Neural crest cell (in vitro differentiated cells): ENCODE data around the gene ATG9A. TPM values are rescaled to one million over a fixed set of nuclear protein-coding genes. Genes with fewer than 3 reads are reported as not detected.

Experiments used
- DNase-seq: peaks from one replicate; pipeline ENCODE4 v3.0.0; 2021; ENCODE audit warnings: low read depth, mixed read lengths, low spot score
- H3K27ac Mint-ChIP-seq: one replicate; pipeline ENCODE4 v1.8.0; 2021; ENCODE audit warnings: mild to moderate bottlenecking, mixed read lengths; ENCODE audit not compliant: unreplicated experiment
- H3K27me3 Mint-ChIP-seq: 2 replicates; pipeline ENCODE4 v1.8.0; 2021; ENCODE audit warnings: low read depth, mild to moderate bottlenecking, mixed read lengths
- H3K36me3 Mint-ChIP-seq: 2 replicates; pipeline ENCODE4 v1.8.0; 2021; ENCODE audit warnings: low read depth, mild to moderate bottlenecking, mixed read lengths
- H3K4me1 Mint-ChIP-seq: 2 replicates; pipeline ENCODE4 v1.8.0; 2021; ENCODE audit warnings: mixed read lengths
- H3K4me3 Mint-ChIP-seq: one replicate; pipeline ENCODE4 v1.8.0; 2021; ENCODE audit warnings: mild to moderate bottlenecking, mixed read lengths
- H3K9me3 Mint-ChIP-seq: 2 replicates; pipeline ENCODE4 v1.8.0; 2021; ENCODE audit warnings: mixed read lengths
- total RNA-seq: library from RNA; stranded (reverse); gene quantifications from 2 replicates; pipeline ENCODE4 v1.2.1, GENCODE V29; 2021
- TF ChIP-seq, protein P1 (sequence below): fragments of 200-600 bp; sonication (generic); conservative IDR thresholded peaks from 2 replicates; pipeline ENCODE4 v1.5.0; 2021; ENCODE audit warnings: antibody characterized with exemption, mild to moderate bottlenecking

ATG9A gene
- total RNA-seq, 1 donor from 2014 or later, result 42.0 TPM

DNA sequence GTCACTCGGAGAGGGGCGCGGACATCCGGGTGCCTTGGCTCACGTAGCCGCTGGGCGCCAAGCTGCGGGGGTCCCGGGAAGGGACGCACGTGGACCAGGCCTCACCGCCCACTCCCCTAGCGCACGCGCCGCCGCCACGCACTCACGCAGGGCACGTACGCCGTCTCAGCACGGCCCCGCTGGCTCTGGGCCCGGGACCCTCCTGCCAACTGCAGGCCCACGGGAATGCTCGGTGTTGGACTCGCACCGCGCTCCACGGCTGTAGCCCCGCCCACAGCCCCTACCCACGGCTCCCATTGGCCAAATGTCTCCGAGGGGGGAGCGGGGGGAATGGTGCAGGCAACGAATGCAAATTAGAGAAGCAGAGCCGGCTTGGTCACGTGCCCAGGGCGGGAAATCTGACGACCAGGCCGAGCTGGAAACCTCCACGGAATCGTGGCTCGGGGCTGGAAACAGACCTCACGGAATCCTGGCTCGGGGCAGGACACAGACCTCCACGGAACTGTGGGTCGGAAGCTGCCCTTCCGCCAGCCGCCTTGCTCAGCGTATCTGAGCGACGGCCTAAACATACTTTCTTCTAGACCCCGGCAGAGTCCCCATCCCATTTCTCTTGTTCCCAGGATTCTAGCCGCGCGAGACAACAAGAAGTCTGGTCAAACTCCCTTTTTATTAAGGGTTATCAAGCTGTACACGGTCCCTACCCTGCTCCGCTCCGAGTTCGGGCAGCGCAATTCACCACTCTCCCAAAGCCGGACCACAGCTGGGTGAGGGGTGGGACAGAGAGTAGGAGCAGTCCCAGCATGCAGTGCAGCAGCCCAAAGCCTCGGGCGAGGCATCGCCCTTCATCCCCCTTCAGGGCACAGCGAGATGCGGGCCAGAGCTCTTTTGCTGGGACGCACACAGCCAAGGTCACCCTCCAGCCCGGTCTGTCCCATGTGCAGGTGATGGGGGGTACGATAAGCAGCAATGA, 10.4 kb downstream of the ATG9A start, which contains the start of gene ABCB6:
TSS of gene ABCB6 (minus strand) at position 227 of the 970 bp plus-strand sequence. CDS start 285 bp downstream, outside the sequence.
- TF ChIP-seq, protein P1, sequence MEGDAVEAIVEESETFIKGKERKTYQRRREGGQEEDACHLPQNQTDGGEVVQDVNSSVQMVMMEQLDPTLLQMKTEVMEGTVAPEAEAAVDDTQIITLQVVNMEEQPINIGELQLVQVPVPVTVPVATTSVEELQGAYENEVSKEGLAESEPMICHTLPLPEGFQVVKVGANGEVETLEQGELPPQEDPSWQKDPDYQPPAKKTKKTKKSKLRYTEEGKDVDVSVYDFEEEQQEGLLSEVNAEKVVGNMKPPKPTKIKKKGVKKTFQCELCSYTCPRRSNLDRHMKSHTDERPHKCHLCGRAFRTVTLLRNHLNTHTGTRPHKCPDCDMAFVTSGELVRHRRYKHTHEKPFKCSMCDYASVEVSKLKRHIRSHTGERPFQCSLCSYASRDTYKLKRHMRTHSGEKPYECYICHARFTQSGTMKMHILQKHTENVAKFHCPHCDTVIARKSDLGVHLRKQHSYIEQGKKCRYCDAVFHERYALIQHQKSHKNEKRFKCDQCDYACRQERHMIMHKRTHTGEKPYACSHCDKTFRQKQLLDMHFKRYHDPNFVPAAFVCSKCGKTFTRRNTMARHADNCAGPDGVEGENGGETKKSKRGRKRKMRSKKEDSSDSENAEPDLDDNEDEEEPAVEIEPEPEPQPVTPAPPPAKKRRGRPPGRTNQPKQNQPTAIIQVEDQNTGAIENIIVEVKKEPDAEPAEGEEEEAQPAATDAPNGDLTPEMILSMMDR, result no peak
- Mint-ChIP-seq H3K9me3 (no peaks in the 10 kb centered on the region), H3K27ac (peak within 1 kb of the TSS; percentile 97), H3K27me3 (no peaks in the 10 kb centered on the region), H3K4me1 (peaks cover 19% of the 10 kb centered on the region), H3K36me3 (peaks cover 5% of the 10 kb centered on the region), H3K4me3 (peak within 1 kb of the TSS; percentile 97)
- DNase-seq, result peak; percentile 92

DNA sequence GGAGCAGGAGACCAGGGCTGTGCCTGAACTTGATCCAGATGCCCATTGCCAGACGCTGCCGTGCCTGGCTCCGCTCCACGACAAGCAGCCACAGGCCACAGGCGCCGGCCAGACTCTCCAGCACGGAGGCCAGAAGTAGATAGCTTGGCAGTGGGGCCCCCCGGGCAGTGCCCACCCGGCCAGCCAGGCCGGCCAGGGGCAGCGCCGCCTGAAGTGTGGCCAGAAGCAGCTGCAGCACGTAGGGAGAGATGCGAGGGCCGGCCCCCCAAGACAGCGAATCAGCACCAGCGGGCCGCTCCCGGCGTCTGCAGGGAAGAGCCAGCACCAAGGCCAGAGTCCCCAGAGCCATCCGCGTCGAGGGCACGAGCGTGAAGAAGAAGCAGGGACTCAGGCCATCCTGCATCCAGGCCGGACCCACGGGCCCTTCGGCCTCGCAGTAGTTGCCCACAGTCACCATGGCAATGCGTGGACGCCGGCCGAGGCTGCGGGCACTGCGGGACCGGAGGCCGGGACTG, 11.2 kb downstream of the ATG9A start:
- no peaks in the 10 kb centered on the region for H3K27me3 Mint-ChIP-seq
- TF ChIP-seq, protein P1, result no peak
- H3K4me1 Mint-ChIP-seq, result peaks cover 19% of the 10 kb centered on the region
- H3K9me3 Mint-ChIP-seq, result no peaks in the 10 kb centered on the region
- peak overlapping the region; percentile 97 for H3K4me3 Mint-ChIP-seq
- H3K36me3 Mint-ChIP-seq, result peaks cover 2% of the 10 kb centered on the region
- peak overlapping the region; percentile 97 for H3K27ac Mint-ChIP-seq
- DNase-seq, result no peak

DNA sequence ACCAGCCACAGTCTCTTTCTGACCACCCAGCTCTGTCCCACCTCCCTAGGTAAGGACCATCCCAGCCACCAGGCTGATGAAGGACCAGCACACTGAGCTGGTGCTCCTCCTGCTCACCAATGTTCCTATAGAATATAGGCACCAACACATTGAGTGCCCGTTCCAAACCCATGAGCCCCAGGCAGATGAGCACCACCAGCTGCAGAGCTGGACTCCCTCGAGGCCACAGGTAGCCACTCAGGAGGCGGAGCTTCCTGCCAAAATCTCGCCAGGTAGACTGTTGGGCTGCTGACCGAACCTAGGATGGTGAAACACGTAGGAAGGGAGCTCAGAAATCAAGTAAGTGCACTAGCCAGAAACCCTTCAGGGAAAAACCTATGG, 12.9 kb downstream of the ATG9A start:
- no peaks in the 10 kb centered on the region for H3K27me3 Mint-ChIP-seq
- no peak for DNase-seq
- H3K4me1 Mint-ChIP-seq, result peaks cover 19% of the 10 kb centered on the region
- H3K36me3 Mint-ChIP-seq, result peaks cover 2% of the 10 kb centered on the region
- H3K4me3 Mint-ChIP-seq, result peak overlapping the region; percentile 56
- TF ChIP-seq, protein P1, result no peak
- no peaks in the 10 kb centered on the region for H3K9me3 Mint-ChIP-seq
- H3K27ac Mint-ChIP-seq, result no peak overlapping the region

DNA sequence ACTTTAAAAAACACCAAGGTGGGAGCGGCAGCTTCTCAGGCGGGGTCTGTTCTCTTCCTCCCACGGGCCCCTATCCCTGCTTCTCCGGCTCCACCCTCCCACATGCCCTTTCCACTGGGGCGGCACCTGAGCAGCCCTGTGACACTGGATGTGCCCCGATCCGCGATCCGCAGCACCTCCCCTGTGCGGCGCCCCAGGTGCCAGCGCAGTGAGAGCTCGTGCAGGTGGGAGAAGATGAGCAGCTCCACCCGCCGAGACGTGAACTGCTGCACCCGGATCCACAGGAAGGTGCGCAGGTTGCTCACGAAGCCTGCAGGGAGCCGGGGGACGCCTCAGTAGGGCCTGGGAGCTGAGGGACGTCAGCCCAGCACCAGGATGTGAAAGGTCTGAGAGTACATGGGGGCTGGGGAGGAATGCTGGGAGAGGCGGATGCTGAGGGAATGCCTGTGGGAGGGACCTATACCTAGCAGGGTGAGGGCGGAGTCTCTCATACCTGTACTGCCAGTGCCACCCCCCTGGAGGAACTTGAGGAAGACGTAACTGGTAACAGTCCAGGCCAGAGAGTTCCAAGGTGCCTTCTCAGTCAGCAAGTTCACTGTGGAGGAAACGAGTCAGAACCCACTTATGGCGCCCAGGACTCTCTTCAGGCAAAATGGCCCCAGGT, 13.4 kb downstream of the ATG9A start:
- peaks cover 19% of the 10 kb centered on the region for H3K4me1 Mint-ChIP-seq
- no peak for DNase-seq
- no peak overlapping the region for H3K4me3 Mint-ChIP-seq
- TF ChIP-seq, protein P1, result no peak
- peak overlapping the region; percentile 88 for H3K27ac Mint-ChIP-seq
- no peaks in the 10 kb centered on the region for H3K27me3 Mint-ChIP-seq
- no peaks in the 10 kb centered on the region for H3K9me3 Mint-ChIP-seq
- peaks cover 2% of the 10 kb centered on the region for H3K36me3 Mint-ChIP-seq

DNA sequence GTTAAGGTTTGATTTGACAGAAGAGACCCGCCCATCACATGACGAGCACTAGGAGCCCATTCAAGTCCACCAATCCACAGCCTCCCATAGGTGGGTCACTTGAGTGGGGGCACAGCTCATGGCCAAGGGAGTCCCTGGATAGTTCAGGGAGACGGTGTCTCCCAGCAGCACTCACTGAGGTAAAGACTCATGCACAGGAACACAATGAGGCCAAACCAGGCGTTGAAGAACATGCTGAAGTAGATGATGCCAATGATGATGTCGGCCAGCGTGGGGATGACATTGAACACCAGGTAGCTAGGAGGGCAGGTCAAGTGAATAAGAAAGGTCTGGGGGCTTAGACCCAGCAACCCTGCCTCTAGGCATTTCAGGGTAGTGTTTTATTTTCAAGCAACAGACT, 14.7 kb downstream of the ATG9A start:
- TF ChIP-seq, protein P1, result no peak
- no peaks in the 10 kb centered on the region for H3K9me3 Mint-ChIP-seq
- H3K4me1 Mint-ChIP-seq, result peaks cover 19% of the 10 kb centered on the region
- DNase-seq, result no peak
- peaks cover 2% of the 10 kb centered on the region for H3K36me3 Mint-ChIP-seq
- peak overlapping the region; percentile 43 for H3K27ac Mint-ChIP-seq
- no peak overlapping the region for H3K4me3 Mint-ChIP-seq
- no peaks in the 10 kb centered on the region for H3K27me3 Mint-ChIP-seq
